ENCODE data around the gene DNAJC16.

DNAJC16 gene

GRCh38 chr1:15506831-15507230 is 19.8 kb upstream of the DNAJC16 start:
- Histone ChIP-seq H3K9me3 (no peaks in the 10 kb centered on the region), H3K36me3 (peaks cover 54 to 65% (median 56%) of the 10 kb centered on the region in 3 donors), H3K27me3 (no peaks in the 10 kb centered on the region), H3K4me1 (peaks cover 0 to 6% (median 0%) of the 10 kb centered on the region in 4 donors), H3K4me3 (no peak overlapping the region), H3K27ac (no peak overlapping the region)
- TF ChIP-seq CTCF (IDR thresholded peaks at IDR 0.05) = no peak
- intact Hi-C loops (cut with DNase I; ENCODE audit: low total_unique reads) = no loop called here
- no peak for DNase-seq

GRCh38 chr1:15507278-15507677 is 19.4 kb upstream of the DNAJC16 start:
- Histone ChIP-seq H3K27me3 (no peaks in the 10 kb centered on the region), H3K4me3 (no peak overlapping the region), H3K9me3 (no peaks in the 10 kb centered on the region), H3K27ac (no peak overlapping the region), H3K36me3 (peaks cover 50 to 65% (median 55%) of the 10 kb centered on the region in 3 donors), H3K4me1 (peaks cover 0 to 6% (median 0%) of the 10 kb centered on the region in 4 donors)
- TF ChIP-seq CTCF (IDR thresholded peaks at IDR 0.05) = no peak
- intact Hi-C loops (cut with DNase I; ENCODE audit: low total_unique reads) = no loop called here
- DNase-seq = no peak

GRCh38 chr1:15508700-15509487 is 17.8 kb upstream of the DNAJC16 start:
- Histone ChIP-seq H3K9me3 (no peaks in the 10 kb centered on the region), H3K27ac (no peak overlapping the region), H3K4me1 (peaks cover 0 to 6% (median 0%) of the 10 kb centered on the region in 4 donors), H3K27me3 (no peaks in the 10 kb centered on the region), H3K4me3 (no peak overlapping the region), H3K36me3 (peaks cover 36 to 65% (median 43%) of the 10 kb centered on the region in 3 donors)
- peak in 1 of 2 donors; percentile 21 for DNase-seq
- intact Hi-C loops (cut with DNase I; ENCODE audit: low total_unique reads) = no loop called here
- no peak for TF ChIP-seq CTCF (IDR thresholded peaks at IDR 0.05)

- no peak for TF ChIP-seq CTCF (IDR thresholded peaks at IDR 0.05)
- peaks cover 0 to 6% (median 0%) of the 10 kb centered on the region in 4 donors for H3K4me1 ChIP-seq
- H3K9me3 ChIP-seq = no peaks in the 10 kb centered on the region
- no peak overlapping the region for H3K4me3 ChIP-seq
- H3K27ac ChIP-seq = no peak overlapping the region
- DNase-seq = no peak
- H3K36me3 ChIP-seq = peaks cover 29 to 61% (median 40%) of the 10 kb centered on the region in 3 donors
- intact Hi-C loops (cut with DNase I; ENCODE audit: low total_unique reads) = no loop called here
- H3K27me3 ChIP-seq = no peaks in the 10 kb centered on the region
Measured at GRCh38 chr1:15509586-15509985, 17.1 kb upstream of the DNAJC16 start.

- Histone ChIP-seq H3K4me1 (peaks cover 0 to 6% (median 0%) of the 10 kb centered on the region in 4 donors), H3K27ac (no peak overlapping the region), H3K4me3 (no peak overlapping the region), H3K27me3 (no peaks in the 10 kb centered on the region), H3K36me3 (peaks cover 17 to 52% (median 28%) of the 10 kb centered on the region in 3 donors), H3K9me3 (no peaks in the 10 kb centered on the region)
- no peak for DNase-seq
- TF ChIP-seq CTCF (IDR thresholded peaks at IDR 0.05) = no peak
- intact Hi-C loops (cut with DNase I; ENCODE audit: low total_unique reads) = no loop called here
Measured at GRCh38 chr1:15510611-15511405, 15.8 kb upstream of the DNAJC16 start.

All from tibial artery (tissue), 4 donors.